Measurements from ENCODE around the gene ST14. TPM values are rescaled to one million over a fixed set of nuclear protein-coding genes. Genes with fewer than 3 reads are reported as not detected.

Gene ST14
- total and polyA plus RNA-seq, 4 donors = 24.3 to 81.1 (median 54.1) TPM

- Histone ChIP-seq H3K27ac (ENCODE audit: low read depth in 1 of 2, low read length in 1 of 2) (no peak overlapping the region), H3K4me1 (ENCODE audit: control insufficient read depth in 5 of 5, insufficient read depth in 5 of 5, low read length in 5 of 5) (no peaks in the 10 kb centered on the region), H3K27me3 (ENCODE audit: control insufficient read depth in 3 of 3, insufficient read depth in 3 of 3, low read length in 2 of 3) (no peaks in the 10 kb centered on the region), H3K9ac (ENCODE audit: insufficient read depth in 1 of 2, low read length in 2 of 2) (no peak overlapping the region), H3K9me3 (ENCODE audit: control insufficient read depth in 4 of 4, insufficient read depth in 3 of 4, low read length in 3 of 4) (no peaks in the 10 kb centered on the region), H3K4me3 (no peak overlapping the region), H3K36me3 (ENCODE audit: control insufficient read depth in 4 of 4, insufficient read depth in 4 of 4, low read length in 4 of 4) (no peaks in the 10 kb centered on the region)
- ATAC-seq (ENCODE audit: insufficient read depth, low FRiP score) (no peak), DNase-seq (no peak)
- TF ChIP-seq CTCF (IDR thresholded peaks at IDR 0.05; ENCODE audit: control extremely low read depth, extremely low read depth) = no peak
- whole genome bisulfite sequencing, 2 donors = 64 to 85% methylated on average over 4 of the region's 4 CpGs
These were observed 56.6 kb downstream of the ST14 start for GRCh38 chr11:130216221-130216550.

- Histone ChIP-seq H3K27me3 (ENCODE audit: control insufficient read depth in 3 of 3, insufficient read depth in 3 of 3, low read length in 2 of 3) (no peaks in the 10 kb centered on the region), H3K27ac (ENCODE audit: low read depth in 1 of 2, low read length in 1 of 2) (no peak overlapping the region), H3K36me3 (ENCODE audit: control insufficient read depth in 4 of 4, insufficient read depth in 4 of 4, low read length in 4 of 4) (no peaks in the 10 kb centered on the region), H3K9ac (ENCODE audit: insufficient read depth in 1 of 2, low read length in 2 of 2) (no peak overlapping the region), H3K4me1 (ENCODE audit: control insufficient read depth in 5 of 5, insufficient read depth in 5 of 5, low read length in 5 of 5) (no peaks in the 10 kb centered on the region), H3K9me3 (ENCODE audit: control insufficient read depth in 4 of 4, insufficient read depth in 3 of 4, low read length in 3 of 4) (no peaks in the 10 kb centered on the region), H3K4me3 (no peak overlapping the region)
- ATAC-seq (ENCODE audit: insufficient read depth, low FRiP score) (no peak), DNase-seq (no peak)
- TF ChIP-seq CTCF (IDR thresholded peaks at IDR 0.05; ENCODE audit: control extremely low read depth, extremely low read depth) = no peak
- WGBS, 2 donors = 74 to 86% methylated on average over 17 of the region's 17 CpGs
These were observed 57.1 kb downstream of the ST14 start for GRCh38 chr11:130216591-130217132.

DNA sequence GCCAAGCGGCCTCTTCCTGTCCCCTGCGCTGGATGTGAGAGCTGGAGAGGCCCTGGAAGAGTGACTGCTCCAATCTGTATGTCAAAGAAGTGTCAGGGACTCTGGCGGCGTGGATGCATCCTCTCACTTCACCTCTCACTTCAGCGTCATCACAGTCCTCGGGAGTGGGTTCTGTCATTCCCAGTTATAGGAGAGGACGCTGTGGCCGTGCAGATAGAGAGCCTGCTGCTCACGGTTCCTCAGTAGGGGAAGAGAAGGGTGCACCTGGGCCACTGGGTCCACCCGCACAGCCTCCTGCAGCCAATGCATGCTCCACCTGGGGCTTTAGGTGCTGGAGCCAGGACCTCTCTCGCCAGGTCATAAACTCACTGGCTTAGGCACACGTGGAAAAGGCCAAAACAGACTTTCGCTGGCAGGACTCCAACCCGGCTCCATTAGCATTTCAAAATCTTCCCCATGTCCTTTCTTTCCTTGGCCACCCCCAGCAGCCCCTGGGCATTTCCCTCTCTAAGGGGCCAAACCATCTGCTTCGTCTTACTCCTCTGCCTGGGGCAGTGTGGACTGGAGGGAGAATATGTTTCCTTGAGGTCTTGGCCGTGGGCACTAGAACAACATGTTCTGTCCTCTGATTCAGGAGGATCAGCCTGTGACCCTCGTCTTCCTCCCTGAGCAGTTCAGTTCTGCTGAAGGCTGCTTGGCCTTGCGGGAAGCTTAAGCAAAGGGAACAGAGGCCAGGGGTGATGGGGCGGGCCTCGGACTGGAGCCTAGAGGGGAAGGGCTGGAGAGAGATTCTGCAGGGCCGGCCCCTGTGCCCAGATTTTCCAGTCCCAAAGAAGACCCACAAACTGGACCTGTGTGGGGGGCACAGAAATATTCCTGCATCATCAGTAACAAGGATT is 57.8 kb downstream of the ST14 start:
- H3K9ac ChIP-seq (ENCODE audit: insufficient read depth in 1 of 2, low read length in 2 of 2) = no peak overlapping the region
- no peak for TF ChIP-seq CTCF (IDR thresholded peaks at IDR 0.05; ENCODE audit: control extremely low read depth, extremely low read depth)
- H3K27ac ChIP-seq (ENCODE audit: low read depth in 1 of 2, low read length in 1 of 2) = no peak overlapping the region
- no peaks in the 10 kb centered on the region for H3K4me1 ChIP-seq (ENCODE audit: control insufficient read depth in 5 of 5, insufficient read depth in 5 of 5, low read length in 5 of 5)
- no peaks in the 10 kb centered on the region for H3K9me3 ChIP-seq (ENCODE audit: control insufficient read depth in 4 of 4, insufficient read depth in 3 of 4, low read length in 3 of 4)
- H3K36me3 ChIP-seq (ENCODE audit: control insufficient read depth in 4 of 4, insufficient read depth in 4 of 4, low read length in 4 of 4) = no peaks in the 10 kb centered on the region
- DNase-seq (no peak), ATAC-seq (ENCODE audit: insufficient read depth, low FRiP score) (no peak)
- WGBS, 2 donors = 79 to 88% methylated on average over 21 of the region's 21 CpGs
- H3K27me3 ChIP-seq (ENCODE audit: control insufficient read depth in 3 of 3, insufficient read depth in 3 of 3, low read length in 2 of 3) = no peaks in the 10 kb centered on the region
- H3K4me3 ChIP-seq = no peak overlapping the region

Data from lung (tissue), 12 donors.